DOHH2 (cell line): ENCODE data around the gene UBR3.

Experiments used
- CTCF ChIP-seq: fragments of 200-600 bp; sonication (generic); IDR thresholded peaks from one replicate; pipeline ENCODE4 v1.5.1; 2014; ENCODE audit warnings: antibody characterized with exemption, mild to moderate bottlenecking, low read depth, low read length; ENCODE audit not compliant: poor library complexity, severe bottlenecking
- EZH2phosphoT487 ChIP-seq: fragments of 200-600 bp; sonication (generic); IDR thresholded peaks from 2 replicates; pipeline ENCODE4 v1.6.1; 2017; ENCODE audit warnings: borderline replicate concordance, mild to moderate bottlenecking, antibody characterized with exemption, low read length, moderate library complexity, mixed read lengths

GRCh38 chr2:169827272-169828140 lies at the start of gene UBR3:
- TF ChIP-seq CTCF (no peak), EZH2phosphoT487 (no peak)
